ENCODE data around the gene VILL. TPM values are rescaled to one million over a fixed set of nuclear protein-coding genes. Genes with fewer than 3 reads are reported as not detected.

Gene VILL
- total and polyA plus RNA-seq, 10 donors = 14.4 to 23.4 (median 17.3) TPM

DNA sequence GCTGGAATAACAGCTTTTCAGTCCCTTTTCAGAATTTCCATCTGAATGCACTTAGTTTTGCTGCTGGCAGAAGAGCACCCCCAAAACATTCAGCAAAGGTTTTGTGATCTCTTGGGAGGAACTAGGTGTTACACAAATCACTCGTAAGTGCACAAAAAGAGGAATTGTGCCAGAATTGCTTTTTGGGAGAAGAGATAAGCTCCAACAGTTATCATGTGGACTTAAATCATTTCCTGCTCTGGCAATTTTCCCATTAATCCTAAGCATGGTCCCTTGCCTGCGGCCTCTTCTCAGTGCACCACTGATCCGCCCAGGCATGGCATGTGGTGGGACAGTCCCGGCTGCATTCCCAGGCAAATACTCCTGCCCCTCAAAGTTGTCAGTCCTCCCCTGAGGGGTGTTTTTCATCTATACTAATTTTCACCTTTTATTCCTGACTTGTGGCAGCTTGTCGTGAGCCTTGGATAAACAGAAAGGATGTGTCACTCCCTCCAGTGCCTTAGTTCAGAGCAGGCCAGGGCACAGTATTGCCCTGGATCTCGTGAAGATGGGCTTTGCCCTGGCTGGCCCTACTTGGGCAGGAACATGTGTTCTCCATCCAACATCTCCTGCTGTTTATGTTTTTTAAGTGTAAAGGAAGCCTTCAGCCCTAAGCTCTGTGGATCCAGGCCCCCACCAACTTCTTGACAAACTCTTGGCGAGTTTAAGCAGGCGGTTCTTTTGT is 44.6 kb upstream of the VILL start:
- WGBS, 5 donors = 34 to 60% (median 47%) methylated on average over 8 of the region's 8 CpGs
- DNase-seq = no peak
- Histone ChIP-seq H3K27ac (peak overlapping the region in 7 of 8 donors; percentile 21 to 74 (median 55)), H3K27me3 (replicated peaks in 1 of 7) (no peaks in the 10 kb centered on the region), H3K4me1 (peaks cover 23 to 60% (median 39%) of the 10 kb centered on the region in 6 donors), H3K36me3 (no peaks in the 10 kb centered on the region), H3K4me3 (no peak overlapping the region), H3K9me3 (no peaks in the 10 kb centered on the region)
- TF ChIP-seq, protein P1, sequence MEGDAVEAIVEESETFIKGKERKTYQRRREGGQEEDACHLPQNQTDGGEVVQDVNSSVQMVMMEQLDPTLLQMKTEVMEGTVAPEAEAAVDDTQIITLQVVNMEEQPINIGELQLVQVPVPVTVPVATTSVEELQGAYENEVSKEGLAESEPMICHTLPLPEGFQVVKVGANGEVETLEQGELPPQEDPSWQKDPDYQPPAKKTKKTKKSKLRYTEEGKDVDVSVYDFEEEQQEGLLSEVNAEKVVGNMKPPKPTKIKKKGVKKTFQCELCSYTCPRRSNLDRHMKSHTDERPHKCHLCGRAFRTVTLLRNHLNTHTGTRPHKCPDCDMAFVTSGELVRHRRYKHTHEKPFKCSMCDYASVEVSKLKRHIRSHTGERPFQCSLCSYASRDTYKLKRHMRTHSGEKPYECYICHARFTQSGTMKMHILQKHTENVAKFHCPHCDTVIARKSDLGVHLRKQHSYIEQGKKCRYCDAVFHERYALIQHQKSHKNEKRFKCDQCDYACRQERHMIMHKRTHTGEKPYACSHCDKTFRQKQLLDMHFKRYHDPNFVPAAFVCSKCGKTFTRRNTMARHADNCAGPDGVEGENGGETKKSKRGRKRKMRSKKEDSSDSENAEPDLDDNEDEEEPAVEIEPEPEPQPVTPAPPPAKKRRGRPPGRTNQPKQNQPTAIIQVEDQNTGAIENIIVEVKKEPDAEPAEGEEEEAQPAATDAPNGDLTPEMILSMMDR (IDR thresholded peaks at IDR 0.05 in 8 of 11, conservative IDR thresholded peaks at IDR 0.05 in 3 of 11) = no peak
- peak in 2 of 3 donors; percentile 16 to 42 for TF ChIP-seq POLR2AphosphoS5 (IDR thresholded peaks at IDR 0.05)
- no peak for TF ChIP-seq POLR2A (IDR thresholded peaks at IDR 0.05)
- intact Hi-C loops (cut with DNase I; ENCODE audit: low total_unique reads) = no loop called here

DNA sequence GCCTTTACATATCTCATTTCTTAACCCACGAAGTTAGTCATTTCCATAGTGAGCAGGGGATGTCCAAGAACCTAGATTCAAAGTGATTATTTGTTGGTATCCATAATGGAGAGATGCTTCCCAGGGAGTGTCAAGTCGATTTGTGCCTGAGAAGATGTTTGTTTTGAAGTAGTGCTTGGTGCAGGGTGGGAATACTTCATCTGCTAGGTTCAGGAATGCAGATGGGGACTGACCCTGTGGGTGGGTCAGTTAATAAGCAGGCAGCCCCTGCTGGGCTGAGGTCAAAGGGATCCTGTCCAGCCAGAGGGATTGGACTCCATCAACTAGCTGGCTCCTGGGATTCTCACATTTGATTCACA is 44.1 kb upstream of the VILL start:
- peak overlapping the region in 7 of 8 donors; percentile 21 to 74 (median 55) for H3K27ac ChIP-seq
- H3K9me3 ChIP-seq = no peaks in the 10 kb centered on the region
- TF ChIP-seq POLR2AphosphoS5 (IDR thresholded peaks at IDR 0.05) (no peak), POLR2A (IDR thresholded peaks at IDR 0.05) (no peak)
- TF ChIP-seq, protein P1 (IDR thresholded peaks at IDR 0.05 in 8 of 11, conservative IDR thresholded peaks at IDR 0.05 in 3 of 11) = no peak
- H3K36me3 ChIP-seq = no peaks in the 10 kb centered on the region
- peaks cover 19 to 55% (median 37%) of the 10 kb centered on the region in 6 donors for H3K4me1 ChIP-seq
- no peaks in the 10 kb centered on the region for H3K27me3 ChIP-seq (replicated peaks in 1 of 7)
- H3K4me3 ChIP-seq = no peak overlapping the region
- DNase-seq = no peak
- WGBS, 5 donors = 31 to 68% (median 56%) methylated on average over 2 of the region's 2 CpGs
- intact Hi-C loops (cut with DNase I; ENCODE audit: low total_unique reads) = no loop called here

DNA sequence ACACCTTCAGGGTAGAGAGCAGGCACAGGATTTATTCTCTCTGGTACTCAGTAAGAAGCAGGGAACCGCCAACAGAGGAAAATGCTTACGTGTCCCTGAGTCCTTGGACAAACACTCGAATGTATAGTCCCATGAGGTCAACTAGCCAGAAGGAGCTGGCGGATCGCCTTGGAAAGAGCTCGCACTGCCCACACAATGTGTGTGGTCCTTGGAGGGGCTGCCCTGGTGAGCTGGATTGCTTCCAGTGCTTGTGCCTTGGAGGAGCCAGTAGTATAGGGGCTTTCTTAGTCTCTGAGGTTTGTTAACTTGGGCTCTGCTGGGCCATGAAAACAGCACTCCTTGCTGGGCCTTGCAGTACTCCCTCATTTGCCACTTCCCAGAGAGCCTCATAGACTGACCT is 40.7 kb upstream of the VILL start:
- Histone ChIP-seq H3K27me3 (replicated peaks in 1 of 7) (no peaks in the 10 kb centered on the region), H3K4me1 (peaks cover 16 to 39% (median 33%) of the 10 kb centered on the region in 6 donors), H3K4me3 (no peak overlapping the region), H3K27ac (peak overlapping the region in 1 of 8 donors; percentile 4), H3K36me3 (no peaks in the 10 kb centered on the region), H3K9me3 (no peaks in the 10 kb centered on the region)
- WGBS, 5 donors = 77 to 90% (median 82%) methylated on average over 6 of the region's 6 CpGs
- TF ChIP-seq POLR2A (IDR thresholded peaks at IDR 0.05) = no peak
- TF ChIP-seq, protein P1 (IDR thresholded peaks at IDR 0.05 in 8 of 11, conservative IDR thresholded peaks at IDR 0.05 in 3 of 11) = no peak
- no peak for TF ChIP-seq POLR2AphosphoS5 (IDR thresholded peaks at IDR 0.05)
- DNase-seq = no peak
- intact Hi-C loops (cut with DNase I; ENCODE audit: low total_unique reads) = no loop called here

DNA sequence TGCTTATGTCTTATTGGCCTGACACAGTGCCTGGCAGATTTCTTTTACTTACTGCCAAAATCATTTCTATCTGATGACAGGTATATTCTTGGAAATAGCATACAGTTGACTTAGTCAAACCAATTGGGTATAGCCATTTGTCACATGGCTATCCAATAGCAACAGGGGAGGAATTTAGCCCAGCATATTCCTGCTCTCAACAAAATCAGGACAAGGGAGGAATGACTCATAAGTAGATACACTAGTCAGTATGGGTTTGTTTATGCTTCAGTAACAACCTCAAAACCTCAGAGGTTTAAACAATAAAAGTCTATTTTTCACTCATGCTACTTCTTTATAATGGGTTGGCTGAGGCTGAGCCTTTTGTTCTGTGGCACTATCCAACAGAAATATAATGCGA is 38.0 kb upstream of the VILL start:
- H3K4me1 ChIP-seq = peaks cover 17 to 43% (median 35%) of the 10 kb centered on the region in 6 donors
- H3K27ac ChIP-seq = no peak overlapping the region
- DNase-seq = no peak
- 94 to 100% (median 98%) methylated on average over 1 of the region's 1 CpG for WGBS, 5 donors
- H3K27me3 ChIP-seq (replicated peaks in 1 of 7) = no peaks in the 10 kb centered on the region
- TF ChIP-seq POLR2A (IDR thresholded peaks at IDR 0.05) (no peak), POLR2AphosphoS5 (IDR thresholded peaks at IDR 0.05) (no peak)
- TF ChIP-seq, protein P1 (IDR thresholded peaks at IDR 0.05 in 8 of 11, conservative IDR thresholded peaks at IDR 0.05 in 3 of 11) = no peak
- H3K9me3 ChIP-seq = no peaks in the 10 kb centered on the region
- intact Hi-C loops (cut with DNase I; ENCODE audit: low total_unique reads) = no loop called here
- no peak overlapping the region for H3K4me3 ChIP-seq
- no peaks in the 10 kb centered on the region for H3K36me3 ChIP-seq
